ENCODE data around the gene IGSF9.

Gene IGSF9

GRCh38 chr1:159945483-159946241 is at the start of gene IGSF9:
IGSF9 (minus strand) TSS chr1:159945613; CDS start chr1:159943454, 2,159 bp downstream.
- DNase-seq, result no peak

DNA sequence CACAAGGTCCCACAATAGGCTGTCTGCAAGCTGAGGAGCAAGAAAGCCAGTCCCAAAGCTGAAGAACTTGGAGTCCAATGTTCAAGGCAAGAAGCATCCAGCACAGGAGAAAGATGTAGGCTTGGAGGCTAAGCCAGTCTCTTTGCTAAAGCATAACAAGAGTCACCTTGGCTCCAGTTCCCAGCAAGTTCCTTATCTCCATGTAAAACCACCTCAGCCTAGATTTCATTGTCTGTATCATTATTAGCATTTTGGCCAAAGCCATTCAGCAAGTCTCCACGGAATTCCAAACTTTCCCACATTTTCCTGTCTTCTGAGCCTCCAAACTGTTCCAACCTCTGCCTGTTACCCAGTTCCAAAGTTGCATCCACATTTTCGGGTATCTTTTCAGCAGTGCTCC is 49.5 kb upstream of the IGSF9 start:
- DNase-seq, result no peak

GRCh38 chr1:159993911-159994310 is 48.5 kb upstream of the IGSF9 start:
- DNase-seq, result no peak

DNA sequence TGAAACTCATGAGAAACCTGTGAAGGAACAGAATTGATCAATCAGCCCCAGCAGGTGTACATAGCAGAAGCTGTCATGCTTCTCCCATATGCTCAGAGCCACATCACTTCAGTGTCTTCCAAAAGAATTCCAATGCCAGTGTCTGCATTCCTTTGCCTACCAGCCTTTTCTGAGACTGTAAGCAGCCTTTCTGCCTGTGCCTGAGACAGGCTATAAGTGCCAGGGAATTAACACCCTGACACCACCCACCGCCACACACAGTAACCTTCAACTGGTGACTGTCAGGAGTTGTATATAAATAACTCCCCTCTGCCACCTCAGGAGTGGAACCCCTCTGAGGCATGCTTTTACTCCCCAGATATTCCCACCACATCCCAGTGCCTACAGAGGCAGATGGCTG is 46.7 kb upstream of the IGSF9 start:
- no peak for DNase-seq

- DNase-seq, result peak; percentile 48
These were observed 46.1 kb upstream of the IGSF9 start for GRCh38 chr1:159991513-159991912.

DNA sequence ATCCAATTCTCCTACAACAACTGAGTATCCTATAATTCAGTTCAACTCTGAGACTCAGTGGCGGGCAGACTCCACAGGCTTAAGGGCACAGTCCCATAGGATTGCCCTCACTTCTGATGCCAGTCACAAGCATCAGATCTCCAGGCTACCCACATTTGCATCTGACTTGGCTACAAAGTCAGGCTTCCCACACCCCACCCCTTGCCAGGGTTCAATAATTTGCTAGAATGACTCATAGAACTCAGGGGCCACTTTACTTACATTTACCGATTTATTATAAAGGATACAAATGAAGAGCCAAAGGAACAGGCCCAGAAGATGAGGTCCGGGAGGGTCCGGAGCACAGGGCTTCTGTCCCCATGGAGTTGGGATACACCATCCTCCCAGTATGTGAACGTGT is 44.6 kb upstream of the IGSF9 start:
- no peak for DNase-seq

DNA sequence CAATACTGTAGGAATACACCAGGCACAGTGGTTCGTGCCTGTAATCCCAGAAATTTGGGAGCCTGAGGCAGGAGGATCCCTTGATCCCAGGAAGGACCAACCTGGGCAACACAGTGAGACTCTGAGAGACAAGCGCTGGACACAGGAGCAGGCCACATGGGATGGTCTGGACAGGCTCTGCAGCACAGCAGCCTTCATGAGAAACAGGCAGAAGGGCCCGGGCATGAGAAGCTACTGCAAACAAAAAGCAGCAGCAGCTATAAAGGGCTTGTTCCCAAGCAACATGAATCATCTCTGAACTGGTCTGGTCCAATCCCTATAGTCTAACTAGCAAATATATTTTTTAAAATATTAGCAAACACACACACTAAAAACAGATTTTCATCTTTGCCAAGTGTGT is 44.2 kb upstream of the IGSF9 start:
- no peak for DNase-seq

GRCh38 chr1:159988006-159988405 is 42.6 kb upstream of the IGSF9 start:
- no peak for DNase-seq

- no peak for DNase-seq
These were observed 41.8 kb upstream of the IGSF9 start for GRCh38 chr1:159987186-159987585.

DNA sequence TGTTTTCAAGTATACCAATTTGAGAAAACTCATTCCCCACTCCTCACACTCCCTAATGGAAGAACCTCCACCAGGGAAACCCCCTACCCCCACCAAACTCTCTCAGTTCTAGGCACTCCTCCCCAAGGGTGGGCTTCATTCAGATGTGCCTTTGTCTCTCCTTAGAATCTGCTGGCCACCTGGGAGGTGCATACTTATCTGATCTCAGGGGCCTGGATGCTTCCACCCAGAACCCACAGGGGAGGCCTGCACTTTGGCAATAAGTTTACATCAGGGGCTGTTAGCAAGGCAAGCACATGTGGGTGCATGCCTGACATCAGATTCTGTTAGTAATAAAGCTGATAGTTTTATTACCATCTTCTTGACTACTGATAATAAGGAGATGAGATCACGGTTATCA is 41.1 kb upstream of the IGSF9 start:
- no peak for DNase-seq

GRCh38 chr1:159986093-159986492 is 40.7 kb upstream of the IGSF9 start:
- DNase-seq, result no peak

- DNase-seq, result no peak
These were observed 40.1 kb upstream of the IGSF9 start for GRCh38 chr1:159985473-159985872.

GRCh38 chr1:159983681-159984080 is 38.3 kb upstream of the IGSF9 start:
- DNase-seq, result no peak

DNA sequence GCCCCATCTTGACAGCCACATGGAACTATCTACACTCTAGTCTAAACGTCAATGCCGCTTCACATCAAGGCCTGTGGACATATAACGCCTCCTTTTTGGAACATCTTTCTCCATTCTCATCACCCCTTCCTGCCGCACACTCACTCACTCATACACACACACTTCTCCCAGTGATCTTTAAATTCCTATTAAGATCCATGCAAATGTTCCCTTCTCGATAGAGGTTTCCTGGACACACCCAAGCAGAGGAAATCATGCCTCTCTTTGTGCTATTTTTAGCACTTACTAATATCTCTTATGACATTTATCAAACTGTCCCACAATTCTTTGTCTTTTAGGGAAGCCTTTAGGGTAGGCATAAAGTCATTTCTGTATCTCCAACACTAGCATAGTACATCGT is 36.9 kb upstream of the IGSF9 start:
- DNase-seq, result no peak

- no peak for DNase-seq
These were observed 36.1 kb upstream of the IGSF9 start for GRCh38 chr1:159981351-159982055.

DNA sequence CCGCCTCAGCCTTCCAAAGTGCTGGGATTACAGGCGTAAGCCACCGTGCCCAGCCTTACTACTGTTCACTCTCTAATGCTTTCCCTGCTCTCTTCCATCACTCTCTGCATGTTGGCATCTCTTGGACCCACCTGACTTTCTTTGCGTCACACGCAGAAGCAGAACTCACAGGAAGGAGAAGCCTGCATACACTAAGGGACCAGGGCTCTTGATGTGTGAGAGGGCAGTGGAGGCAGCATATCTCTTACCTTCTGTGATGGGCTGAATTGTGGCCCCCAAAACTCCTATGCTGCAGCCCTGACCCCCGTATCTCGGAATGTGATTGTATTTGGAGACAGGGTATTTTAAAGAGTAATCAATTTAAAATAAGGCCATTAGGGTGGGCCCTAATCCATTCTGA is 35.4 kb upstream of the IGSF9 start:
- no peak for DNase-seq

DNA sequence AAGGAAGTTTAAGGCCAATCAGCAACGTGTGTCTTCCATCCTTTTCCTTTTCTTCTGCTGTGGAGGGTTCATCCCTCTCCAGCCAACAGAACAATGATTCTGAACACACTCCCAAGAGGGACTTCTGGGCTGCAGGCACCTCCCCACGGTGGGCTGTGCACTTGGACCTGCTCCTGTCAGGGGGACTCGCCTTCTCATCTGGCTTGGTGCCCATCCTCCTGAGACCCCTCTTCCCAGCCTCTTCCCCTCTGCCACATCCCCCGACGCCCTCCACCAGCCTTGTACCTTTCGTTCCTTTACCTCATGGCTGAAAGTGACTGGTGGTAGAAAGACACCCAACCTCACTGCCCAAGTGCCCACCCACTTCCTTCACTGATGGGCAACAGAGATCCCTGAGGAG is 34.7 kb upstream of the IGSF9 start:
- no peak for DNase-seq

DNA sequence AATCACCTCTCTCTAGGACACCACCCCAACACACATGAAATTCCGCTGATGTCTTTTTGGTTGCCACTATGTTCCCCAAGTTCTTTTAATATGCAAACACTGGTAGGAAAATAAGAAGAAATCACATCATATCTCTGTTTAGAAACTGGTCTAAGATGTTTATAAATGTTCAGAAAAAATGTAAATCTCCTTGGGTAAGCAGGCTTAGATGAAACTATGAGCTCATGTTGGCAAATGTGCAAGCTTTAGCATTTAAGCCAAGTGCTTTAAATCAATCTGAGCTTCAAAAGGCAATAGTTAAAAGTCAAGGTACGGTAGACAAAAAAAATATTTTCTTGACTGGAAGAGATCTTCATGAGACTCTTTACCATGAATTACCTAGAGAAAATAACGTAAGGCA is 33.8 kb upstream of the IGSF9 start:
- no peak for DNase-seq

DNA sequence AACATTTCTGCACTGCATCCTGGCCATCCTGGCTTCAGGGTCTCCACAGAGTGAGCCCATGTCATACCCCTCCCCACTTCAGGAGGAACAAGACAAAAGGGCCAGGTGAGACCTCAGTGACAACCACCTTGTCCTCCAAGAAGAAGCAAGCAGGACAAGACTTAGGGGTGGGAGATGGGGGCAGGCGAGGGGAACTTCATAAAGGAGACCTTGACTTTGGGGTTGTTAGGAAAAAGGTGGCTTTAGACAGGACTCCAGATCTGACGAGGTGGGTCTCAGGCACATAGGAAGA is 32.6 kb upstream of the IGSF9 start:
- DNase-seq, result no peak

DNA sequence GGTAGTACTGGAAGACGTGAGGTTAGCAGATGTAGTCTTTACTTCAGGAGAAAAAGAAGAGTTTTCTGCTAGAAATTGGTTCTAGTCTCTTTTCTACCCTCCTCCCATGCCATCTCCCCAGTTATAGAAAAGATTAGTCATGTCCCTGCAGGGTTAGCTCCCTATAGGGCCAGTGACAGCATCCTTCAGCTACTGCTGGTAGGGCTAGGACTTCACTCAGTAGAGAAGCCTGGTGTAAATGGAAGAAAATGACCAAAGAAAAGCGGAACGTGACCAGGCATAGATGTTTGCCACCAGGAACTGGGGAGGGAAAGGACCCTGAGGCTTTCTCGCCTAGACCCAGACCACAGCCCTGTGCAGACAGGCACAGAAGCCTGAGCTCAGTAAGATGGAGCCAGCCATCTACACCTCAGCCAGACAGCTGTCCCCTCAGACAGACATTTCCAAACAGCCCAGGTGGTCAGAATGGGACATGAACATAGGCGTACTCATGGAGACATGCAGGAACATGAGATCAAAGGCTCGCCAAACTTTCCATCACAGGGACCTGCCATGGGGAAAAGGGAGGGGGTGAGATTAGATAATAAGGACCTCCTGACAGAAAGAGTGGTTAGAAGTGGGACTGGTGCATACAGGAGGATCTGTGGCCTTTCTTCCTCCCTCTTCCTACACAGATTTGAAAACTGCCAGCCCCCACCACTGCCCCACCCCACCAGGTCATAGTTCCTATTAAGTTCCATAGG is 32.1 kb upstream of the IGSF9 start:
- DNase-seq, result no peak

DNA sequence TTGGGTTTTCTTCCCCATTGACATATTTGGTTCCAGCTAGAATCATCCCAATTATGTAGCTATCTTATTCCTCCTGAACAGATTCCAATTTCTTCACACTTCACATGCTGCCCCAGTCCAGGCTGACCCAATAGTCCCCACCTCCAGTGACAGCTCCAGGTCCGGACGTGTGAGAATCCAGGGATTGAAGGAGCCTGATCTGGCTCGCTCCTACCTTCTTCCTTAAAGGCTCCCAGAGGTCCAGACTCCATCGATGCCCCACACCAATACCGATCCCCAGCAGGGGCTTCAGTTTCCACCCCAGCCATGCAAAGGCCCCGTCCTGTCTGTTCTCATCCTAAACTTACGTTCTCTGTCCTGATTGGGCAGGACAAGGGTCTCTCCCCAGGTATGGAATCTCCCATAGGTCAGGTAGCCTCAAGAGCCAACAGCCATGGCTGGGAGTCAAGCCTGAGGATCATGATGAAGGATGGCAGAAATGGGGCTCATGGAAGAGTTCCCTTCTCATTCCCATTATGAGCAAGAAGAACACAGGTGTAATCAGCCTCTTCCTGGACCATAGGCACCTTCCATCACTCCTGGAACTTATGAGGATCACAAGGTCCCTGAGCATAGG is 29.0 kb upstream of the IGSF9 start:
- DNase-seq, result no peak

GRCh38 chr1:159973350-159973940 is 28.0 kb upstream of the IGSF9 start:
- DNase-seq, result no peak

DNA sequence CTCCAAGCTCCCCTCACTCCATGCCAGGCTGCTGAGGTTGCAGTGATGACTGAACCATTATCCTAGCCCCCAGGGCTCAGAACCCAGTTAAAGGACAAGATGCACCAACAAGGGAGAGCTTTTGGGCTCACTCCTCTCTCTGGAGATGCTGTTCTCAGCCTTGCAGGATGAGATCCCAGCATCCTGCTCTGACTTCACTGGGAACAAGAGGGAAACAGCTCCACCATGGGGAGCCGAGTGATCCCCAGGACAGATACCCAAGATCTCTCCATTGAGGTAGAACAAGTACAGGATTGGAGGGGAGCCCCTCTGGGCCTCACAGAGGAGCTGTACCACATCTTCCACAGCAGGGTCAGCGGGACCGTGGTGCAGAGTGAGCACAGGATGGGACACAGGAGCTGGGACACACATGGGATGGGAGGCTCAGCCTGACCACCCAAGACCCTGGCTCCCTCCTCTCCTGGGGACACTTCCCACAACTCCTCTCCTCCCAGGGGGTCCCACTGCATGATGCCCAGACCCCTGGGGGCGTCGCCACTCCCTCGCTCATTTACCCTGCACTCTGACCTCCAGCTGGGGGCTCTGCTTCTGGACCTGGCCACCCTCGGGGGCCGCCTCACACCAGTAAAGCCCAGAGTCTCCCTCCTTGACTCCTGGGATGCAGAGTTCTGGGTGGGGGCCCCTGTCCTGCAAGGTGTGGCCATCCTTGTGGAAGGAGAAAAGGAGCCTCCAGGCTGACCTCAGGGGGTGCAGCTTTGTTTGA is 27.2 kb upstream of the IGSF9 start:
- no peak for DNase-seq

All from GDM1 (cell line).